ENCODE measurements around the gene CHD2.

- TF ChIP-seq CTCF (IDR thresholded peaks at IDR 0.05) (no peak), POLR2A (IDR thresholded peaks at IDR 0.05) (no peak)
Observed at GRCh38 chr15:92928225-92928750, 28.2 kb downstream of the CHD2 start.
